HG02678 (cell line): ENCODE results near the gene MSANTD2.

Experiments
- ATAC-seq: cut with Tn5 transposase; IDR thresholded peaks from one replicate; pipeline ENCODE4 v1.9.1; 2021; ENCODE audit warnings: mild to moderate bottlenecking, moderate library complexity; ENCODE audit not compliant: unreplicated experiment

MSANTD2 gene

GRCh38 chr11:124800226-124800929 is at the start of gene MSANTD2:
Gene MSANTD2, minus strand, starts transcription at chr11:124800406. Its CDS starts 26 bp downstream, at chr11:124800380.
- peak; percentile 92 for ATAC-seq

GRCh38 chr11:124846070-124846673 is 46.0 kb upstream of the MSANTD2 start:
- no peak for ATAC-seq

GRCh38 chr11:124844664-124845079 is 44.5 kb upstream of the MSANTD2 start:
- no peak for ATAC-seq

- no peak for ATAC-seq
Measured at GRCh38 chr11:124843616-124843910, 43.4 kb upstream of the MSANTD2 start.

- no peak for ATAC-seq
Measured at GRCh38 chr11:124842305-124842704, 42.1 kb upstream of the MSANTD2 start.

GRCh38 chr11:124841840-124842239 is 41.6 kb upstream of the MSANTD2 start:
- no peak for ATAC-seq

GRCh38 chr11:124841201-124841600 is 41.0 kb upstream of the MSANTD2 start:
- ATAC-seq, result no peak

GRCh38 chr11:124840666-124841065 is 40.5 kb upstream of the MSANTD2 start:
- no peak for ATAC-seq

- ATAC-seq, result no peak
Measured at GRCh38 chr11:124839972-124840621, 39.9 kb upstream of the MSANTD2 start.

- ATAC-seq, result no peak
Measured at GRCh38 chr11:124839128-124839971, 39.1 kb upstream of the MSANTD2 start.

- ATAC-seq, result no peak
Measured at GRCh38 chr11:124838805-124839127, 38.6 kb upstream of the MSANTD2 start.

- ATAC-seq, result no peak
Measured at GRCh38 chr11:124837491-124837856, 37.3 kb upstream of the MSANTD2 start.

GRCh38 chr11:124835918-124836317 is 35.7 kb upstream of the MSANTD2 start:
- ATAC-seq, result no peak

- ATAC-seq, result no peak
Measured at GRCh38 chr11:124834526-124835180, 34.4 kb upstream of the MSANTD2 start.

- no peak for ATAC-seq
Measured at GRCh38 chr11:124832571-124832970, 32.4 kb upstream of the MSANTD2 start.

- ATAC-seq, result no peak
Measured at GRCh38 chr11:124831897-124832296, 31.7 kb upstream of the MSANTD2 start.

GRCh38 chr11:124830749-124831148 is 30.5 kb upstream of the MSANTD2 start:
- ATAC-seq, result no peak

- no peak for ATAC-seq
Measured at GRCh38 chr11:124829986-124830385, 29.8 kb upstream of the MSANTD2 start.

- no peak for ATAC-seq
Measured at GRCh38 chr11:124825876-124826275, 25.7 kb upstream of the MSANTD2 start.

- no peak for ATAC-seq
Measured at GRCh38 chr11:124823512-124824376, 23.5 kb upstream of the MSANTD2 start.
